Adrenal gland (tissue), 12 donors: ENCODE measurements around the gene TGM4. TPM values are rescaled to one million over a fixed set of nuclear protein-coding genes. Genes with fewer than 3 reads are reported as not detected.

Experiments
- DNase-seq, 7 donors: peaks; one replicate each; pipeline ENCODE4 v3.0.0-alpha.2; 2019 to 2020
- H3K27ac ChIP-seq, 5 donors: fragments of 200-600 bp; sonication (generic) in 4 of 5; 1 replicate in 3 of 5; 2 replicates in 2 of 5; pipeline versions ENCODE4 v1.5.1 to v1.8.0; 2016 to 2020; ENCODE audit warnings: mild to moderate bottlenecking in 1 of 5
- H3K27me3 ChIP-seq: fragments of 200-600 bp; 2 replicates; pipeline ENCODE4 v1.8.0; 2021
- H3K36me3 ChIP-seq, 2 donors: fragments of 200-600 bp; replicated peaks in 1 of 2; 1 replicate in 1 of 2; 2 replicates in 1 of 2; pipeline versions ENCODE4 v1.5.1 to v1.8.0; 2018 to 2022
- H3K4me1 ChIP-seq, 2 donors: fragments of 200-600 bp; replicated peaks in 1 of 2; 1 replicate in 1 of 2; 2 replicates in 1 of 2; pipeline versions ENCODE4 v1.5.1 to v1.8.0; 2018 to 2021
- H3K4me3 ChIP-seq, 4 donors: fragments of 200-600 bp; sonication (generic) in 3 of 4; one replicate each; pipeline ENCODE4 v1.5.1; 2016 to 2018
- H3K9me3 ChIP-seq, 3 donors: fragments of 200-600 bp; sonication (generic) in 1 of 3; replicated peaks in 1 of 3; 1 replicate in 2 of 3; 2 replicates in 1 of 3; pipeline versions ENCODE4 v1.5.1 to v1.8.0; 2016 to 2021
- POLR2A ChIP-seq, 2 donors: fragments of 450-650 bp; IDR thresholded peaks; one replicate each; pipeline ENCODE4 v1.6.1; 2017; ENCODE audit warnings: antibody characterized with exemption in 2 of 2, mild to moderate bottlenecking in 2 of 2, moderate library complexity in 1 of 2
- WGBS, 4 donors: extraction: QIAGEN DNeasy Blood & Tissue Kit in 2 of 4; methylation state at CpG; one replicate each; pipeline versions ENCODE4 v1.1.5 to v1.1.7; 2013 to 2017; 5-methylcytosine and 5-hydroxymethylcytosine counted together
- intact Hi-C, 2 donors: fragments of 100-400 bp; cut with DNase I; formaldehyde crosslinking; loops; one replicate each; pipeline versions ENCODE4 v1.14.1 to v1.15.0; 2022 to 2023
- polyA plus RNA-seq, 3 donors: library from polyadenylated mRNA; stranded (reverse); fragments of 200-250 nt in 2 of 3; fragments of 350-450 nt in 1 of 3; fragmentation: Illumina TruSeq in 1 of 3; extraction: RNeasy Lipid Tissue Mini Kit (QIAGEN cat#74804) in 1 of 3; gene quantifications; one replicate each; pipeline ENCODE4 v1.2.3, GENCODE V29; 2013 to 2014
- total RNA-seq, 9 donors: library from RNA; depleted of rRNA in 4 of 9; stranded (reverse); fragments of >200 nt in 4 of 9; fragments of 120-200 nt in 1 of 9; fragmentation: NEBNext Ultra II Directional in 1 of 9; extraction: Animal tissue kit (Norgen Biotek cat#: 25700) in 1 of 9; gene quantifications; one replicate each; pipeline versions ENCODE4 v1.1.0 to v1.2.4, GENCODE V29; 2013 to 2023
- TF ChIP-seq, protein P1 (sequence below), 6 experiments: fragments of 450-650 bp in 4 of 6; fragments of 200-600 bp in 2 of 6; sonication (generic) in 1 of 6; IDR thresholded peaks; 1 replicate in 5 of 6; 2 replicates in 1 of 6; pipeline versions ENCODE4 v1.5.1 to v1.8.0; 2016 to 2021; ENCODE audit warnings: antibody characterized with exemption in 6 of 6, mild to moderate bottlenecking in 2 of 6, moderate library complexity in 1 of 6
- donor health status: healthy with polysubstance abuse.
- donor health status: Bipolar disorder and iron deficiency.
- donor health status: DM: yes; HTN: yes; CAD: no.
- donor health status: DM: no; HTN: no; CAD: no.
- donor health status: DM: no; HTN: no; CAD: no.
- donor health status: DM: yes; HTN: yes; CAD: no.

TGM4 gene
- total and polyA plus RNA-seq, 12 donors, result 0.10 to 2.2 (median 0.22) TPM; not detected in 5

GRCh38 chr3:44914936-44915335 lies 40.5 kb downstream of the TGM4 start:
- no peak overlapping the region for H3K27ac ChIP-seq

GRCh38 chr3:44915702-44916438 lies 41.5 kb downstream of the TGM4 start:
- intact Hi-C loops, result no loop called here
- H3K9me3 ChIP-seq, result no peaks in the 10 kb centered on the region
- no peak for DNase-seq
- no peak overlapping the region for H3K4me3 ChIP-seq
- H3K27me3 ChIP-seq, result no peaks in the 10 kb centered on the region
- peak overlapping the region in 1 of 5 donors; percentile 8 for H3K27ac ChIP-seq
- H3K4me1 ChIP-seq, result no peaks in the 10 kb centered on the region
- H3K36me3 ChIP-seq, result no peaks in the 10 kb centered on the region
- WGBS, 4 donors, result 70 to 83% (median 72%) methylated on average over 6 to 8 of the region's 8 CpGs
- TF ChIP-seq, protein P1, sequence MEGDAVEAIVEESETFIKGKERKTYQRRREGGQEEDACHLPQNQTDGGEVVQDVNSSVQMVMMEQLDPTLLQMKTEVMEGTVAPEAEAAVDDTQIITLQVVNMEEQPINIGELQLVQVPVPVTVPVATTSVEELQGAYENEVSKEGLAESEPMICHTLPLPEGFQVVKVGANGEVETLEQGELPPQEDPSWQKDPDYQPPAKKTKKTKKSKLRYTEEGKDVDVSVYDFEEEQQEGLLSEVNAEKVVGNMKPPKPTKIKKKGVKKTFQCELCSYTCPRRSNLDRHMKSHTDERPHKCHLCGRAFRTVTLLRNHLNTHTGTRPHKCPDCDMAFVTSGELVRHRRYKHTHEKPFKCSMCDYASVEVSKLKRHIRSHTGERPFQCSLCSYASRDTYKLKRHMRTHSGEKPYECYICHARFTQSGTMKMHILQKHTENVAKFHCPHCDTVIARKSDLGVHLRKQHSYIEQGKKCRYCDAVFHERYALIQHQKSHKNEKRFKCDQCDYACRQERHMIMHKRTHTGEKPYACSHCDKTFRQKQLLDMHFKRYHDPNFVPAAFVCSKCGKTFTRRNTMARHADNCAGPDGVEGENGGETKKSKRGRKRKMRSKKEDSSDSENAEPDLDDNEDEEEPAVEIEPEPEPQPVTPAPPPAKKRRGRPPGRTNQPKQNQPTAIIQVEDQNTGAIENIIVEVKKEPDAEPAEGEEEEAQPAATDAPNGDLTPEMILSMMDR (IDR thresholded peaks at IDR 0.05), result no peak

More at GRCh38 chr3:44914936-44915335, 40.5 kb downstream of the TGM4 start:
- H3K27me3 ChIP-seq, result no peaks in the 10 kb centered on the region
- DNase-seq, result peak in 3 of 7 donors; percentile 25 to 55 (median 48)
- TF ChIP-seq, protein P1 (IDR thresholded peaks at IDR 0.05), result peak; percentile 9 to 41 (median 36)
- no peak for TF ChIP-seq POLR2A (IDR thresholded peaks at IDR 0.05)
- no peaks in the 10 kb centered on the region for H3K9me3 ChIP-seq
- no peaks in the 10 kb centered on the region for H3K4me1 ChIP-seq
- 42 to 62% (median 50%) methylated on average over 4 of the region's 4 CpGs for whole genome bisulfite sequencing, 4 donors
- no peak overlapping the region for H3K4me3 ChIP-seq
- intact Hi-C loops, result loop anchor here in 1 of 2 donors (5.0 kb wide), 1 partner anchor 383 kb away; no protein-coding TSS in a partner anchor
- H3K36me3 ChIP-seq, result no peaks in the 10 kb centered on the region

GRCh38 chr3:44918087-44918486 lies 43.7 kb downstream of the TGM4 start:
- Histone ChIP-seq H3K27ac (no peak overlapping the region), H3K36me3 (peaks cover 0 to 3% of the 10 kb centered on the region in 2 donors), H3K9me3 (no peaks in the 10 kb centered on the region), H3K27me3 (no peaks in the 10 kb centered on the region), H3K4me3 (no peak overlapping the region), H3K4me1 (no peaks in the 10 kb centered on the region)
- 94 to 99% (median 97%) methylated on average over 10 to 12 of the region's 12 CpGs for WGBS, 4 donors
- TF ChIP-seq POLR2A (IDR thresholded peaks at IDR 0.05), result no peak
- TF ChIP-seq, protein P1 (IDR thresholded peaks at IDR 0.05), result no peak
- intact Hi-C loops, result no loop called here
- no peak for DNase-seq

GRCh38 chr3:44918581-44918980 lies 44.2 kb downstream of the TGM4 start:
- TF ChIP-seq, protein P1 (IDR thresholded peaks at IDR 0.05), result no peak
- no peak for TF ChIP-seq POLR2A (IDR thresholded peaks at IDR 0.05)

More at GRCh38 chr3:44918581-44918980, 44.2 kb downstream of the TGM4 start:
- H3K27me3 ChIP-seq, result no peaks in the 10 kb centered on the region
- H3K9me3 ChIP-seq, result no peaks in the 10 kb centered on the region
- DNase-seq, result no peak
- H3K4me3 ChIP-seq, result no peak overlapping the region
- H3K36me3 ChIP-seq, result peaks cover 0 to 3% of the 10 kb centered on the region in 2 donors
- intact Hi-C loops, result no loop called here
- WGBS, 4 donors, result 93 to 100% (median 96%) methylated on average over 5 to 6 of the region's 6 CpGs
- peaks cover 0 to under 1% of the 10 kb centered on the region in 2 donors for H3K4me1 ChIP-seq
- H3K27ac ChIP-seq, result no peak overlapping the region
